NT2/D1 (cell line): ENCODE measurements around the gene C4orf51.

Experiments
- DNase-seq: peaks from one replicate; pipeline ENCODE4 v3.0.0-alpha.2; 2011; ENCODE audit warnings: low read depth, low spot score
- H3K27me3 ChIP-seq: 2 replicates; pipeline ENCODE4 v1.6.0; 2011; ENCODE audit warnings: mild to moderate bottlenecking; ENCODE audit not compliant: insufficient read length, insufficient read depth
- H3K36me3 ChIP-seq: 2 replicates; pipeline ENCODE4 v1.6.1; 2011; ENCODE audit warnings: mild to moderate bottlenecking, low read length, mixed read lengths; ENCODE audit not compliant: insufficient read depth, insufficient read length
- H3K4me1 ChIP-seq: 2 replicates; pipeline ENCODE4 v1.5.1; 2011; ENCODE audit not compliant: insufficient read depth, insufficient read length
- H3K4me3 ChIP-seq: 2 replicates; pipeline ENCODE4 v1.5.1; 2011; ENCODE audit warnings: low read depth; ENCODE audit not compliant: insufficient read length
- H3K9ac ChIP-seq: 2 replicates; pipeline ENCODE4 v1.6.0; 2011; ENCODE audit warnings: low read depth; ENCODE audit not compliant: insufficient read length
- H3K9me3 ChIP-seq: 2 replicates; pipeline ENCODE4 v1.5.1; 2011; ENCODE audit warnings: mild to moderate bottlenecking, low read length; ENCODE audit not compliant: insufficient read depth
- SUZ12 ChIP-seq: IDR thresholded peaks from 2 replicates; pipeline ENCODE4 v1.6.1; 2011; ENCODE audit not compliant: insufficient read length, insufficient read depth; ENCODE audit errors: extremely low read depth
- YY1 ChIP-seq: IDR thresholded peaks from 2 replicates; pipeline ENCODE4 v1.6.1; 2011; ENCODE audit not compliant: insufficient read length, insufficient read depth
- ZNF274 ChIP-seq: IDR thresholded peaks from 2 replicates; pipeline ENCODE4 v1.6.1; 2011; ENCODE audit warnings: mild to moderate bottlenecking, low read depth, low read length

C4orf51 gene

DNA sequence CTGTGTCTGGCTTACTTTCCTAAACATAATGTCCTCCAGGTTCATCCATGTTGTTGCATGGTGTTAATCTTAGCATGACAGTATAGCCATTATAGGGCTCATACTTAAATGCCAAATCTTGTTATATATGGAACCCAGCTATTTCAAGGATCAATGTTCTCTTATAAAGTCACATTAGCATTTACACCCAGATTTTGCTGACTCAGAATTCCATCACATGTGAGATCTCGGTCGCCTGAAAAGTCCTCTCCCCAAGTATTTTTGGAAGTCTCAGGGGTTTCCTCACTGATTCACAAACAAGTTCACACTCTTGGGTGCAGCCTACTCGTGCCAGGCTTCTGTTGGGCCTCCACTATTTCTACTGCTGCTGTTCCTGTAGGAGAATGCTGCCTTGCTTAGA, 19.9 kb upstream of the C4orf51 start:
- no peak overlapping the region for H3K4me3 ChIP-seq
- H3K36me3 ChIP-seq: no peaks in the 10 kb centered on the region
- H3K9ac ChIP-seq: no peak overlapping the region
- H3K9me3 ChIP-seq: no peaks in the 10 kb centered on the region; the same call in 1 of the 2 replicates
- TF ChIP-seq SUZ12 (no peak), ZNF274 (no peak), YY1 (no peak)
- H3K27me3 ChIP-seq: no peaks in the 10 kb centered on the region
- no peak for DNase-seq
- no peaks in the 10 kb centered on the region for H3K4me1 ChIP-seq

DNA sequence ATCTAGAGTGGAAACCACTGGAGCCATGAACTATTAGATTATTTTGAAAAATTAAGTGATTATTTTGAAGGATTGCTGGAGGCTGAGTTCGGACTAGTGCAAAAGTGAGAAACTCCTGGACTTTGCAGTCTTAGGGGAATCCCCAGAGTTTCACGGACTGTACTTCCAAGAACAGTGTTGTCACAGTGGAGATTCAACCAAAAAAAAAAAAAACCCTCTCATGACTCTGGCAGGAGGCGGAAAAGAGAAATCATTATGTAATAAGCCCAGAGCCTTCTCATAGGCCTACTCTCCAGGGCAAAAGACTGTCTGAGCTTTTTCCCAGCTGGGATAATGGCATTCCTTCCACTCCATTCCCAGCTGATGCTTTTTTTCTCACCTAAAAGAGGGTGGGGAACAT, 16.8 kb upstream of the C4orf51 start:
- no peaks in the 10 kb centered on the region for H3K4me1 ChIP-seq
- no peaks in the 10 kb centered on the region for H3K36me3 ChIP-seq
- H3K4me3 ChIP-seq: no peak overlapping the region
- H3K27me3 ChIP-seq: no peaks in the 10 kb centered on the region
- no peaks in the 10 kb centered on the region for H3K9me3 ChIP-seq
- no peak overlapping the region for H3K9ac ChIP-seq
- DNase-seq: no peak
- TF ChIP-seq YY1 (no peak), ZNF274 (no peak), SUZ12 (no peak)

DNA sequence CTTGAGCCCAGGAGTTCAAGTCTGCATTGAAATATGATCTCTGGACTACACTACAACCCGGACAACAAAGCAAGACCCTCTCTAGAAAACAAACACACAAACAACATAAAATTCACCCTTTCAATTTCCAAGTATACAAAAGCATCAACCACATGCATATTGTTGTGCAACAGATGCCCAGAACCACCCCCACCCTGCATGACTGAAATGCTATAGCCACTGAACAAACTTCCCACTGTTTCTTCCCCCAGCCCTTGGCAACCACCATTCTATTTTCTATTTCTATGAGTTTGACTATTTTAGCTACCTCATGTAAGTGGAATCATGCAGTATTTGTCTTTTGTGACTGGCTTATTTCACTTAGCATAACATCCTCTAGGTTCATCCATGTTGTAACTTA, 14.2 kb upstream of the C4orf51 start:
- Histone ChIP-seq H3K9me3 (no peaks in the 10 kb centered on the region), H3K36me3 (no peaks in the 10 kb centered on the region), H3K9ac (no peak overlapping the region), H3K27me3 (no peaks in the 10 kb centered on the region), H3K4me1 (no peaks in the 10 kb centered on the region), H3K4me3 (no peak overlapping the region)
- DNase-seq: no peak
- no peak for TF ChIP-seq SUZ12
- no peak for TF ChIP-seq ZNF274
- TF ChIP-seq YY1: no peak

DNA sequence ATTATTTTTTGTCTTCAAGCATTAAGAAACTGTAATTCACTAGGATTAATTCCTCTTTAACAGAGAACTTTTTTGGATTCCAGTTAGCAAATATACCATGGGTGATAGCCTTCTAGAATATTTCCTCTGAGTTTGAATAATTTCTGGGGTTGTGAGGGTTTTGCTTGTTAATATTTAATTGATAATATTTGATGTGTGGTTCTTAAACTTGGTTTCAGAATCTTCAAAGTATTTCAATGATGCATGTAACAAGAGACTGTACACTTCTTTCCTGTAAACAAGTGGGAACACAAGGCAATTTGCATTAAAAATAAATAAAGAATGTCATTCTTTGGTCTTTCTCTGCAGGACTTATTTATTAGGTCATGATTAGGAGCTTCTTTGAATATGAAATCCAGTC, 9.5 kb upstream of the C4orf51 start:
- no peak for TF ChIP-seq ZNF274
- no peak for TF ChIP-seq YY1
- DNase-seq: no peak
- H3K9ac ChIP-seq: no peak overlapping the region
- no peaks in the 10 kb centered on the region for H3K4me1 ChIP-seq
- H3K9me3 ChIP-seq: no peaks in the 10 kb centered on the region
- H3K4me3 ChIP-seq: no peak overlapping the region
- no peaks in the 10 kb centered on the region for H3K27me3 ChIP-seq
- H3K36me3 ChIP-seq: no peaks in the 10 kb centered on the region

DNA sequence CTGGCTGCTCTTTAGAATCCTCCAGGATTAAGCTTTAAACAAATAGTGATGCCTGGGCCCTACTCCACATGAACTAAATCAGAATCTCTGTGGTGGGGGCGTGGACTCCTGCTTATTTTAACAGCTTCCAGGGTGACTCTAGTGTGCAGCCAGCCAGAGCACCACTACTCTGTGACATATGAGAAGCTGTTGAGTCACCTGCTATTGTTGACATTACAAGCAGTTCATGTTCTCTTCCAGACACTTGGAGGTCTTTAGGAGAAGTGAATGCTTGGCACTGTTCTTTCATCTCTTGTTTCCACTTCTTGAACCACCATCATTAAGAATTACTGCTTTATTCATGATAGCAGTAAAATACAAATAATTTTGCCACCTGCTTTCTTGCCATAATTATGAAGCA, 426 bp upstream of the C4orf51 start:
- Histone ChIP-seq H3K4me1 (no peaks in the 10 kb centered on the region), H3K9ac (no peak overlapping the region), H3K4me3 (no peak overlapping the region), H3K36me3 (no peaks in the 10 kb centered on the region), H3K9me3 (no peaks in the 10 kb centered on the region), H3K27me3 (no peaks in the 10 kb centered on the region)
- no peak for DNase-seq
- TF ChIP-seq YY1 (no peak), ZNF274 (no peak), SUZ12 (no peak)

DNA sequence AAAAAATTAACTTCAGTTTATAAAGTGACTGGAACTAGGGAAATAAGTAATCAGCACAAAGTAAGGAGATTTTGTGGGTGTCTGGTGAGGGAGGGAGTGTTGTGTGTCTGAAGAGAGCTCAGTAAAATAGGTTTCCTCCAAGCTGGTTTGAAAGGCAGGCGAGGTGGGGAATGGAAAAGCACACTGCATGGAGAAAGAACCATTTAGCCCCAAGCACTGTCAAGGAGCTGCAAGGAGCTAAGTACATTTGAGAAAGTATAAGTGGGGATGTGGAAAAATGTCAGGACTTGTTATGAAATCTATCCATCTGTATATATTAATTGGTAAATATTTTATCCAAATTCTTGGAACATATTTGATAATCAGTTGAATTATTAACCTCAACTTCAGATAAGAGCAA, 956 bp downstream of the C4orf51 start:
- no peak for DNase-seq
- Histone ChIP-seq H3K27me3 (no peaks in the 10 kb centered on the region), H3K9ac (no peak overlapping the region), H3K4me3 (no peak overlapping the region), H3K36me3 (no peaks in the 10 kb centered on the region), H3K9me3 (no peaks in the 10 kb centered on the region), H3K4me1 (no peaks in the 10 kb centered on the region)
- TF ChIP-seq SUZ12 (no peak), ZNF274 (no peak), YY1 (no peak)

DNA sequence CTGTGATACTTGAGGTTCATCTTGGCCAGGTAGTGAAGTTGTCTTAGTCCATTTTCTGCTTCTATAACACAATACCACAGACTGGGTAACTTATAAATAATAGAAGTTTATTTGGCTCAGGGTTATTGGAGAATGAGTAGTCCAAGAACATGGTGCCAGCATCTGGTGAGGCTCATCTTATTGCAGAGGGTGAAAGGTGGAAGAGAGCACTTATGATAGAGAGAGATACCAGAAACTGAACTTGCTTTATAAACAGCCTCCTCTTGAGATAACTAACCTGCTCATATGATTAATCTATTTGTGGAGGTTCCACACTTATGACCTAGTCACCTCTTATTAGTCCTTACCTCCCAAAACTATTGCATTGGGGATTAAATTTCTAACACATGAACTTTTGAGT, 1.6 kb downstream of the C4orf51 start:
- Histone ChIP-seq H3K9me3 (no peaks in the 10 kb centered on the region), H3K36me3 (no peaks in the 10 kb centered on the region), H3K4me3 (no peak overlapping the region), H3K27me3 (no peaks in the 10 kb centered on the region), H3K4me1 (no peaks in the 10 kb centered on the region), H3K9ac (no peak overlapping the region)
- TF ChIP-seq YY1 (no peak), SUZ12 (no peak), ZNF274 (no peak)
- no peak for DNase-seq

DNA sequence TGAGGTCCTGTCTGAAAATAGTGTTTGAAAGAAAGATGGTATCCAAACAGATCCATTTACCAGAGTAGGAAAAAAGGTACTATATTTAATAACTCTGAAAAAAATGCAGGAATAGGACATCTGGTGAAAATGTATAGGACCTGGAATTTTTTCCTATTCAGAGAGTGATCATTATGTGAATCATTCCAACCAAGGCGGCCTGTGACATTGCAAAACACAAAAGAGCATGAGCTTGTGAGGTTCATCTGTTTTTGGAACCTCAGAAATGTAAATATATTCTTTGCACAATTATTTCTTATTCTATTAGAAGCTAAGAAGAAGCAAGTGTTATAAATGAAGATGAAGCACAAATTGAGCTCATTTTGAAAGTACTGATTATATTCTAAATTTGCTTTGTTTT, 2.0 kb downstream of the C4orf51 start:
- Histone ChIP-seq H3K4me3 (no peak overlapping the region), H3K9me3 (no peaks in the 10 kb centered on the region), H3K9ac (no peak overlapping the region), H3K36me3 (no peaks in the 10 kb centered on the region), H3K27me3 (no peaks in the 10 kb centered on the region), H3K4me1 (no peaks in the 10 kb centered on the region)
- no peak for DNase-seq
- no peak for TF ChIP-seq SUZ12
- no peak for TF ChIP-seq ZNF274
- TF ChIP-seq YY1: no peak
